Astrocyte of the cerebellum (primary cell): ENCODE results near the gene TMEM132C.

ENCODE experiments used
- DNase-seq: peaks from one replicate; pipeline ENCODE4 v3.0.0-alpha.2; 2011; ENCODE audit warnings: low read depth
- H3K4me3 ChIP-seq: 2 replicates; pipeline ENCODE4 v1.5.1; 2011; ENCODE audit warnings: mild to moderate bottlenecking, low read depth, low read length, moderate library complexity
- in situ Hi-C: cut with HindIII; loops from 2 replicates; pipeline ENCODE4 v1.10.0; 2017; ENCODE audit warnings: low sequenced_read_pairs
- TF ChIP-seq, protein P1 (sequence below): IDR thresholded peaks from 2 replicates; pipeline ENCODE4 v1.5.1; 2012; ENCODE audit warnings: low read length, low read depth, moderate library complexity, mild to moderate bottlenecking; ENCODE audit errors: missing control alignments

The TMEM132C gene

DNA sequence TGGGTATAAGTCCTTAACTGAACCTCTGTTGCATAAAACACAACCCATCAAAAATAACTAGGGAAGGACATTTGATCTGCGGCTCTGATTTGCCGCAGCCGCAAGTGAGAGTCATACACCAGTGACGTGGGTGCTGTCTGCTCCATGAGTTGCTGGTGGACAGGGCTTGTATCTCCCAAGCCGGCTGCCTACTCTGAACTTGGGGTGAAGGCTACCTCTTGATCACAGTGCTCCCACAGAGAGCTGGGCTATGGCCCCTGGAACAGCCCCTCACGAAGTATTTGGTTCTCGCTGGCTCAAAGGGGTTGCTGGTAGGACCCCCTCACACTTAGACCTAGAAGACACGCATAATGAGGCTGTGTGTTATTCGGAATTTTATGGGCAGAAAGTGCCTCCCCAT, 118.8 kb downstream of the TMEM132C start:
- TF ChIP-seq, protein P1, sequence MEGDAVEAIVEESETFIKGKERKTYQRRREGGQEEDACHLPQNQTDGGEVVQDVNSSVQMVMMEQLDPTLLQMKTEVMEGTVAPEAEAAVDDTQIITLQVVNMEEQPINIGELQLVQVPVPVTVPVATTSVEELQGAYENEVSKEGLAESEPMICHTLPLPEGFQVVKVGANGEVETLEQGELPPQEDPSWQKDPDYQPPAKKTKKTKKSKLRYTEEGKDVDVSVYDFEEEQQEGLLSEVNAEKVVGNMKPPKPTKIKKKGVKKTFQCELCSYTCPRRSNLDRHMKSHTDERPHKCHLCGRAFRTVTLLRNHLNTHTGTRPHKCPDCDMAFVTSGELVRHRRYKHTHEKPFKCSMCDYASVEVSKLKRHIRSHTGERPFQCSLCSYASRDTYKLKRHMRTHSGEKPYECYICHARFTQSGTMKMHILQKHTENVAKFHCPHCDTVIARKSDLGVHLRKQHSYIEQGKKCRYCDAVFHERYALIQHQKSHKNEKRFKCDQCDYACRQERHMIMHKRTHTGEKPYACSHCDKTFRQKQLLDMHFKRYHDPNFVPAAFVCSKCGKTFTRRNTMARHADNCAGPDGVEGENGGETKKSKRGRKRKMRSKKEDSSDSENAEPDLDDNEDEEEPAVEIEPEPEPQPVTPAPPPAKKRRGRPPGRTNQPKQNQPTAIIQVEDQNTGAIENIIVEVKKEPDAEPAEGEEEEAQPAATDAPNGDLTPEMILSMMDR = no peak
- in situ Hi-C loops = no loop called here

DNA sequence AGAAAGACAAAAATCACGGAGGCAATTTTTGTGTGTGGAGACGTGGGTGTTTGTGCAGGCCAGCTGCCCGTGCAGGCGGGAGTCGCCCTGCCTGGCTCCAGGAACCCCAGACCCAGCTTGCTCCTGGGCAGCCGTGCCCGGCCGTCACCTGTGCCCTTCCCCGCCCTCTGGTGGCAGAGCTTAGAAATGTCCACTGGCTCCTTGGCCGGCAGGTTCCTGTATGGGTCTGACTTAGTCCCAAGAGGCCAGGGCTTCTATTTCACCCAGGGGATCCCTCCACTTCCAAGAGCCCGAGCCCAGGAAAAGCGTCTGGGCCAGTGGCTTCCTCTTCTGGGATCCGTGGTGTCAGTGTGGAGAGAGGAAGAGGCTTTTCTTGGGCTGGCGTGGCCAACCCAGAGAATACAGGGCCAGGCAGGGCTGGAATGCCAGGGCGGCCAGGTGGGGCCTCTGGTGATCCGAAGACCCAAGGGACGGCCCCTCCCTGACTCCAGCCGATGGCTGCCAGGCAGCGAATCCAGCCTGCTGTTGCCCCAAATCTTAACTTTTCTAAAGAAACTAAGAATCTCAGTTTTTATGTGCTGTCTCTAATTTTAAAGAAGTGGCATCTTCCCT, 120.9 kb downstream of the TMEM132C start:
- TF ChIP-seq, protein P1 = no peak
- no peak overlapping the region for H3K4me3 ChIP-seq
- DNase-seq = no peak
- in situ Hi-C loops = no loop called here

More for the DNA sequence above, 118.8 kb downstream of the TMEM132C start:
- H3K4me3 ChIP-seq = no peak overlapping the region
- DNase-seq = no peak

DNA sequence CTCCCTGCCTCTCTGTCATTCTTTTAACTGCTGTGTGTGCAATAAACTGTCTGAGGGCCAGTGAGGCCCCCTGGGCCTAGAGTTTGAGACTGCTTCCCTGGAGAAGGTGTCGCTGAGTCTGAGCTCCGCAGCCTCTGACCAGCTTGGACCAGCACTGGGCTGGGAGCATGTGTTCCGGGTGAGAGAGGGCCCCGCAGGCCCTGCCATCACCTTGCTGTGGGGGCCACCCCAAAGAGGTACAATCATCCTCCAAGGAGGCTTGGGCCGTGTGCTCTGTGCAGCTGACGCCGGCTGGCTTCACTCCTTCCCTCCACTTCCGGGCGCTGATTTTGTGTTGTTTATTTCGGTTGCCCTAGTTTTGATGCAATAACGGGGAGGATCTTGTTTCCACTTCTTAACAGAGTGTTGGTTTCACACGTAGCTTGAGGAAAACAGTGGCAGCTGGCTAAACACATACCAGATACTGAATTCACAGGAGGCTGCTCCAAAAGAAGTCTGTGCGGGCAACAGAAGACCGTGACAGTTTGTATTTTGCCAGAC, 121.6 kb downstream of the TMEM132C start:
- TF ChIP-seq, protein P1 = no peak
- in situ Hi-C loops = no loop called here
- no peak for DNase-seq
- no peak overlapping the region for H3K4me3 ChIP-seq

DNA sequence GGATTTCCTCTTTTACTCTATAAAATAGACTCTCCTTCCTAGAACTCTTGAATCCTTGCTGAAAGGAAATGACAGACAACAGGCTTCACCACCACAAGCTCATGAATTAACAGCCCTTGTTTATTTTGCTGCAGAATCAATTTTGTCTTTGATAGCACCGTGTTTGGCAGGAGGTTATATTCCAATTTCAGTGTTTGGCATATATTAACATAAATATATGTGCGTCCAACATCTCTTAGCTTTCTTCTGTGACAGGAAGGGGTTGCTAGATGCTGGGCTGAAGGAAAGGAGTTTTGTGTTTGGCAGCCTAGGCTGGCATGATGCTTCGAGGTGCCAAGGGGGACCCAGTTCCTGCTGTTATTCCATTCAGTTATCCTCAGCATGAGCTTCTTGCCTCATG, 126.4 kb downstream of the TMEM132C start:
- DNase-seq = no peak
- no peak overlapping the region for H3K4me3 ChIP-seq
- TF ChIP-seq, protein P1 = no peak
- in situ Hi-C loops = no loop called here

DNA sequence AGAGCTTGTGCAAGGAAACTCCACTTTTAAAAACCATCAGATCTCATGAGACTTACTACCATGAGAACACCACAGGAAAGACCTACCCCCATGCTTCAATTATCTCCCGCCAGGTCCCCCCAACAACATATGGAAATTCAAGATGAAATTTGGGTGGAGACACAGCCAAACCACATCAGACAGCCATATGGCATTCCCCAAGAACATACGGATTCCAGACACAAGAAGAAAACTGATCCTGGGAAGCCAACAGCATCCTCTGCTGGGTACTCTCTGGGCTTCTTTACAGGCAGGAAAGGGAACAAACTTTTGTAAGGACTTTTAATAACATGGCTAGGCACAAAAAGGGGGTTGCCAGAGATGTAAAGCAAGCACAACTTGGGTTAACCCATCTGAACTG, 127.2 kb downstream of the TMEM132C start:
- in situ Hi-C loops = no loop called here
- H3K4me3 ChIP-seq = no peak overlapping the region
- DNase-seq = no peak
- TF ChIP-seq, protein P1 = no peak

DNA sequence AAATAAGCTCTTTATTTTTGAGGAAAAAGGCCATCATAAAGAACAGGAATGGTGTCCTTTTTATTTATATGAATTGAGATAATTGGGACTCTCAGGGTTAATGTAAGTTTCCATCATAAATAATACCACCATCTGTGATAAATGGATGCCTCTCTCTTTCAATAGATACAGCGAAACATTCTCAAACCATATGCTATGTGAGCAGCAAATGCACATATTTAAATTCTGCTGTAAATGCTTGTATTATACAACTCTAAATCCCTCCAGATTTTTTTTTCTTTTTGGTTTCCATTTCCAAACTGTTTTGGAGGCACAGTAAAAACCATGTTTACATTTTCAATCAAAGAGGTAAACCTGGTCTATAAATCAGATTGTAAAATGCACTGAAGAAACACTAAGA, 132.3 kb downstream of the TMEM132C start:
- TF ChIP-seq, protein P1 = no peak
- in situ Hi-C loops = no loop called here
- DNase-seq = no peak
- H3K4me3 ChIP-seq = no peak overlapping the region
